ENCODE data around the gene PLAA.
"Not testable (repeated sequence)": the region's sequence is repeated elsewhere in the genome, so short reads cannot be mapped to it uniquely, and the experiment has no call there.

Gene PLAA

DNA sequence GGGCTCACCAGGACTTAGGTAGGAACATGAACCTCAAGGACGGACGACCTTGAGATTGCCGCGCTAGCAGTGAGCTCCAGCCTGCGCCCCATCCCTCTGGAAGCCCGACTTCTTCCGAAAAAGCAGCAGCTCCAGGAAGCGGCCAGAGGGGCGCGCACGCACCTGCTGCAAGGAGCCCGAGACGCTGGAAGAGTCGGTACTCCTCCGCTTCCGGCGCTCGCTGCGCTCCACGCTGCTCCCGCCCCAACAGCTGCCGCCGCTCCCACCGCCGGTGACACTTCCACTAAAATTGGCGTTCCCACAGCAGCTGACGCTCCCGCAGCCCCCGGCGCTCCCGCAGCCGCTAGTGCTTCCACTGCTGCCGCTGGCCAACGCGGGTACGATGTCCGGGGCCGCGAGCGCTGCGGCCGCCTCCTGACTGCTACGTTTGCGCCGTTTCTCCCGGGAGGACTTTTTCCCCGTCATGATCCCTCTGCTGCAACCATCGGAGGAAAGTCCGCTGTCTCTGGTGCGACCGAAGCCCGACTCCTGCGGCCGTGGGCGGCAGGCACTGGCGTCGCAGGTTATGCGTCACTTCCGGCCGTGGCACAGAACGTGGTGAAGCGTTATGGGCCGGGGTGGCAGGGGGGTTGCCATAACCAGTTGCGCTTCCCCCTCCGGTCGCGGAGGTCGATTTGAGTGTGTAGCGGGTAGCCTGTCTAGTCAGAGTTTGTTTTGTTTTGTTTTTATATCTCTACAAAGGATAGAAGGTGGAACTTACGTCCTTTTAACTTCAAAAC is 54.6 kb downstream of the PLAA start, which contains the start of gene CAAP1:
CAAP1 (minus strand) TSS at position 552 of the 779 bp plus-strand sequence; CDS start at position 465, 87 bp downstream.
- Mint-ChIP-seq H3K4me1 (ENCODE audit: low read depth) (peaks cover 44% of the 10 kb centered on the region), H3K27me3 (no peaks in the 10 kb centered on the region), H3K4me3 (peak within 1 kb of the TSS; percentile 100), H3K9me3 (ENCODE audit: low read depth) (peaks cover 5% of the 10 kb centered on the region), H3K27ac (peak within 1 kb of the TSS; percentile 99), H3K36me3 (peaks cover 5% of the 10 kb centered on the region)

DNA sequence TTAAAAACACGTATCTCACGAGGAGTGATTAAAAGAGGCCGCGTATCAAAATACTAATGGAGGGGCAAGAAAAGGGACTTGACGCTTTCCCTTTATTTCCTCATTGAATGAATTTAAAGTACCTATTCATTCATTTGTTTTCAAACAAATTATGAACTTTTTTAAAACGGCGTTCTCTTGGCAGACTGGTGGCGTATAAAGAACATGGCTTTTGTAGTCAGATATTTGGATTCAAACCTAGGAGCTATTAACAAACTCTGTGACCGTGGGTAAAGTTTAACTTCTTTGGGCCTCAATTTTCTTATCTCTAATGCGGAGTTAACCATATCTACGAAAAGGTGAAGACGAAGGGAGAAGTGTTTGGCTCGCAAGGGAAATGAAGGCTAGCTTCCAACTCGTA is 55.3 kb downstream of the PLAA start:
- H3K27ac Mint-ChIP-seq, result peak overlapping the region; percentile 99
- H3K27me3 Mint-ChIP-seq, result no peaks in the 10 kb centered on the region

DNA sequence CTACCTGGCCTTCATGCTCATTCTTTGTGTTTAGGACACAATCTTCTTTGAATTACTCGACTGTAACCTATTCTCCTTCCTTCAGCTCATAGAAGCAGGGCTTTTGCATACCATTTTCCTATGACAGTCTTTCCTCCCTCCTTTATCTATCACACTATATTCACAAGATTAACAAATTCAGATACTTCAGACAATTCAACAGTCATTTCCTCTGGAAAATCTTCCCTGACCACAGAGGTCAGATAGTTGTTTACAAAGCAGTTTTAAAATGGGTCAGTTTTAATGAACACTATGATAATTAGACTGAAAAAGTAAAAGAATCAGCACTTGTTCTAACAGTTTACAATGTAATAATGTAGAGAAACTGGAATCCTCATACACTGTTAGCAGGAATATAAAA is 58.8 kb downstream of the PLAA start:
- Mint-ChIP-seq H3K27me3 (no peaks in the 10 kb centered on the region), H3K36me3 (peaks cover 4% of the 10 kb centered on the region), H3K9me3 (ENCODE audit: low read depth) (no peaks in the 10 kb centered on the region), H3K4me1 (ENCODE audit: low read depth) (peaks cover 44% of the 10 kb centered on the region), H3K27ac (no peak overlapping the region), H3K4me3 (peak overlapping the region; percentile 6)

More for the DNA sequence above, 55.3 kb downstream of the PLAA start:
- Mint-ChIP-seq H3K9me3 (ENCODE audit: low read depth) (peaks cover 5% of the 10 kb centered on the region), H3K4me1 (ENCODE audit: low read depth) (peaks cover 44% of the 10 kb centered on the region), H3K4me3 (peak overlapping the region; percentile 100), H3K36me3 (peaks cover 5% of the 10 kb centered on the region)

DNA sequence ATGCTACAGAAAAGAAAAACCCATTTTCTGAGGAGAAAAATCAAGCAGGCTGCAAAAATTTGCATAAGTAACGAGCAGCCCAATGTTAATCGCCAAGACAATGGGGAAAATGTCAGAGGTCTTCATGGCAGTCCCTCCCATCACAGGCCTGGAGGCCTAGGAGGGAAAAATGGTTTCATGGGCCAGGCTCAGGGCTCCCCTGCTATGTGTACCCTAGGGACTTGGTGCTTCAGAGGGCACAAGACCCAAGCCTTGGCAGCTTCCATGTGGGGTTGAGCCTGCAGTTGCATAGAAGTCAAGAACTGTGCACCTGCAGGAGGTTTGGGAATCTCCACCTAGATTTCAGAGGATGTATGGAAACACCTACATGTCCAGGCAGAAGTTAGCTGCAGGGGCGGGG is 64.9 kb downstream of the PLAA start:
- peaks cover 39% of the 10 kb centered on the region for H3K36me3 Mint-ChIP-seq

GRCh38 chr9:26880262-26880661 is 66.8 kb downstream of the PLAA start:
- Mint-ChIP-seq H3K4me1 (ENCODE audit: low read depth) (no peaks in the 10 kb centered on the region), H3K36me3 (peaks cover 40% of the 10 kb centered on the region), H3K27me3 (no peaks in the 10 kb centered on the region), H3K27ac (no peak overlapping the region), H3K4me3 (no peak overlapping the region), H3K9me3 (ENCODE audit: low read depth) (peaks cover 11% of the 10 kb centered on the region)

More for the DNA sequence above, 64.9 kb downstream of the PLAA start:
- Mint-ChIP-seq H3K9me3 (ENCODE audit: low read depth) (peaks cover 11% of the 10 kb centered on the region), H3K27me3 (no peaks in the 10 kb centered on the region), H3K4me1 (ENCODE audit: low read depth) (peaks cover 2% of the 10 kb centered on the region), H3K4me3 (no peak overlapping the region), H3K27ac (no peak overlapping the region)

DNA sequence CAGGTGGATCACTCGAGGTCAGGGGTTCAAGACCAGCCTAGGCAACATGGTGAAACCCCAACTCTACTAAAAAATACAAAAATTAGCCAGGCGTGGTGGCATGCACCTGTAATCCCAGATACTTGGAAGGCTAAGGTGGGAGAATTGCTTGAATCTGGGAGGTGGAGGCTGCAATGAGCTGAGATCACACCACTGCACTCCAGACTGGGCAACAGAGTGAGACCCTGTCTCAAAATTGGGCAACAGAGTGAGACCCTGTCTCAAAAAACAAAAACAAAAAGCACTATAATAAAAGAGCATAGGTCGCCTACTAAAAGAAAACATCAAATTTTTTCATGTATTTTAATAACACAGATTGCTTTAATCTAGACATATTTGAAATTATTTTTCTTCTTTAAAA is 71.9 kb downstream of the PLAA start:
- peaks cover 11% of the 10 kb centered on the region for H3K9me3 Mint-ChIP-seq (ENCODE audit: low read depth)
- peaks cover 26% of the 10 kb centered on the region for H3K36me3 Mint-ChIP-seq
- not testable (repeated sequence) for H3K4me1 Mint-ChIP-seq (ENCODE audit: low read depth); H3K27ac Mint-ChIP-seq; H3K4me3 Mint-ChIP-seq; H3K27me3 Mint-ChIP-seq

- H3K4me3 Mint-ChIP-seq, result no peak overlapping the region
These were observed 76.8 kb downstream of the PLAA start for GRCh38 chr9:26870292-26870691.

GRCh38 chr9:26863074-26863473 is 84.0 kb downstream of the PLAA start:
- Mint-ChIP-seq H3K4me1 (ENCODE audit: low read depth) (peaks cover 1% of the 10 kb centered on the region), H3K27me3 (no peaks in the 10 kb centered on the region), H3K36me3 (peaks cover 10% of the 10 kb centered on the region), H3K4me3 (no peak overlapping the region), H3K27ac (no peak overlapping the region), H3K9me3 (ENCODE audit: low read depth) (no peaks in the 10 kb centered on the region)

More at GRCh38 chr9:26870292-26870691, 76.8 kb downstream of the PLAA start:
- no peaks in the 10 kb centered on the region for H3K27me3 Mint-ChIP-seq
- H3K27ac Mint-ChIP-seq, result no peak overlapping the region
- no peaks in the 10 kb centered on the region for H3K9me3 Mint-ChIP-seq (ENCODE audit: low read depth)
- no peaks in the 10 kb centered on the region for H3K4me1 Mint-ChIP-seq (ENCODE audit: low read depth)
- peaks cover 4% of the 10 kb centered on the region for H3K36me3 Mint-ChIP-seq

- H3K27ac Mint-ChIP-seq, result no peak overlapping the region
- peaks cover 2% of the 10 kb centered on the region for H3K4me1 Mint-ChIP-seq (ENCODE audit: low read depth)
- H3K36me3 Mint-ChIP-seq, result peaks cover 21% of the 10 kb centered on the region
These were observed 90.5 kb downstream of the PLAA start for GRCh38 chr9:26856413-26857032.

More at GRCh38 chr9:26856413-26857032, 90.5 kb downstream of the PLAA start:
- no peak overlapping the region for H3K4me3 Mint-ChIP-seq
- no peaks in the 10 kb centered on the region for H3K27me3 Mint-ChIP-seq
- no peaks in the 10 kb centered on the region for H3K9me3 Mint-ChIP-seq (ENCODE audit: low read depth)
